Measurements from ENCODE around the gene DNAH6. TPM values are rescaled to one million over a fixed set of nuclear protein-coding genes. Genes with fewer than 3 reads are reported as not detected.

The DNAH6 gene
- total and polyA plus RNA-seq, 2 of the 13 experiments (the other 11 are each of a cell fraction or from before 2014, with no cell fraction given) = 0.01 TPM; not detected in 1

- no peak for TF ChIP-seq PAXIP1 (CRISPR knock-in tag; conservative IDR thresholded peaks at IDR 0.05)
- no peak for TF ChIP-seq GFI1 (CRISPR knock-in tag; IDR thresholded peaks at IDR 0.05; ENCODE audit: borderline replicate concordance)
These were observed 171.3 kb downstream of the DNAH6 start (continued) for GRCh38 chr2:84687498-84688149.

- no peak for TF ChIP-seq XRCC5 (optimal IDR thresholded peaks at IDR 0.05; ENCODE audit: low read length)
- no peak for TF ChIP-seq AKNA (CRISPR knock-in tag; IDR thresholded peaks at IDR 0.05; ENCODE audit: borderline replicate concordance)
- TF ChIP-seq ATF1 (CRISPR knock-in tag; IDR thresholded peaks at IDR 0.05) = no peak
- TF ChIP-seq TRIM22 (IDR thresholded peaks at IDR 0.05) = no peak
- no peak for TF ChIP-seq ZNF614 (CRISPR knock-in tag; IDR thresholded peaks at IDR 0.05; ENCODE audit: borderline replicate concordance)
- no peak for TF ChIP-seq ZNF670 (CRISPR knock-in tag; IDR thresholded peaks at IDR 0.05; ENCODE audit: borderline replicate concordance)
- TF ChIP-seq ZNF891 (CRISPR knock-in tag; IDR thresholded peaks at IDR 0.05) = no peak
- no peak for TF ChIP-seq RBFOX2 (IDR thresholded peaks at IDR 0.05; ENCODE audit: low read depth, low read length)
- no peak for TF ChIP-seq XBP1 (CRISPR knock-in tag; IDR thresholded peaks at IDR 0.05)
- TF ChIP-seq NFYB (CRISPR knock-in tag; IDR thresholded peaks at IDR 0.05) = no peak
These were observed 173.9 kb downstream of the DNAH6 start for GRCh38 chr2:84690225-84690624.

More at GRCh38 chr2:84690225-84690624, 173.9 kb downstream of the DNAH6 start:
- in situ Hi-C loops (cut with HindIII; ENCODE audit: extremely low pct_ligation_motif_present, low pct_unique_long_range_greater_than_20kb) = no loop called here
- ChIA-PET CTCF (ENCODE audit: low intra/inter-chr PET ratio, low total read pairs) (no interaction called here), POLR2A (no interaction called here)
- DNase-seq (ENCODE audit: low spot score) (no peak), FAIRE-seq (no peak), ATAC-seq (no peak)
- Histone ChIP-seq H3K9me3 (ENCODE audit: low read length) (no peaks in the 10 kb centered on the region), H4K20me1 (ENCODE audit: insufficient read depth, low read length) (no peaks in the 10 kb centered on the region), H3K9ac (ENCODE audit: insufficient read depth, low read depth, low read length) (no peak overlapping the region), H3K27me3 (ENCODE audit: control insufficient read depth in 1 of 2, insufficient read depth in 2 of 2, low read length in 2 of 2) (no peaks in the 10 kb centered on the region; a peak in 1 of 5 replicates), H3K36me3 (replicated peaks in 1 of 2; ENCODE audit: control insufficient read depth in 1 of 2, insufficient read depth in 2 of 2, low read length in 2 of 2) (no peaks in the 10 kb centered on the region), H3K4me3 (replicated peaks in 1 of 3; ENCODE audit: insufficient read depth in 1 of 3, low read depth in 2 of 3, low read length in 3 of 3) (no peak overlapping the region), H3K27ac (ENCODE audit: extremely low read length, insufficient read depth, low read length) (no peak overlapping the region), H3K4me1 (ENCODE audit: insufficient read depth, low read length) (peaks cover 13% of the 10 kb centered on the region), H3K79me2 (ENCODE audit: insufficient read depth, low read length) (no peaks in the 10 kb centered on the region), H2AFZ (ENCODE audit: low read length) (no peak overlapping the region), H3K4me2 (ENCODE audit: low read depth, low read length) (no peak overlapping the region)
- intact Hi-C loops (cut with micrococcal nuclease; ENCODE audit: unreplicated experiment) = no loop called here
- WGBS (ENCODE audit: low lambda C conversion rate) = 24% methylated on average over 3 of the region's 3 CpGs
- no TSS peak for BruUV-seq (replicated peaks)
